ENCODE data around the gene SLC12A2. TPM values are rescaled to one million over a fixed set of nuclear protein-coding genes. Genes with fewer than 3 reads are reported as not detected.

Gene SLC12A2
- total RNA-seq, 1 experiment from 2014 or later: 41.2 TPM

DNA sequence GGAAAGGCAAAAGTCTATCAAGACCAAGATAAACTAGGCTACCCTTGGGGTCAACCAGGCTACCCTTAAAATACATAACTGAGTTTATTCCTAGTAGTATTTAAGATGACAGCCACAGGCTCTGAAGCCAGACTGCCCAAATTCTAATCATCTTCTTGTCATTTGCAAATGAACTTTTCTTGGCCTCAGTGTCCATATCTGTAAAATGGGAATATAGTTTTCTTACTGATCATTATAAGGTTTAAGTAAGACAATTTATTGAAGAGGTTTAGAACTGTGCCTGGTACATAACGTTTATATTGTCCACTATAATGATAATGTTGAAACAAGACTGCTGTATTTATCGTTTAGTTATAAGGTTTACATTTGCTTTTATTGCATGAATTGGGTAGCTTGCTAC, 112.5 kb downstream of the SLC12A2 start:
- ATAC-seq (no peak), DNase-seq (ENCODE audit: low read depth, low spot score) (no peak)
- BruUV-seq (replicated peaks): no TSS peak
- TF ChIP-seq SP1 (IDR thresholded peaks at IDR 0.05; ENCODE audit: low read depth) (no peak), SIN3A (IDR thresholded peaks at IDR 0.05; ENCODE audit: low read depth) (no peak), EGR1 (IDR thresholded peaks at IDR 0.05; ENCODE audit: low read depth) (no peak), POLR2AphosphoS5 (IDR thresholded peaks at IDR 0.05; ENCODE audit: low read depth, low read length) (no peak), JUND (IDR thresholded peaks at IDR 0.05) (no peak), YY1 (IDR thresholded peaks at IDR 0.05; ENCODE audit: extremely low read depth, insufficient replicate concordance, low read depth, low read length) (no peak), SRF (IDR thresholded peaks at IDR 0.05; ENCODE audit: low read depth) (no peak), ELF1 (IDR thresholded peaks at IDR 0.05; ENCODE audit: borderline replicate concordance, low read depth) (no peak), POLR2A (IDR thresholded peaks at IDR 0.05; ENCODE audit: borderline replicate concordance, extremely low read depth, insufficient read depth, insufficient read length) (no peak)
- TF ChIP-seq, protein P1, sequence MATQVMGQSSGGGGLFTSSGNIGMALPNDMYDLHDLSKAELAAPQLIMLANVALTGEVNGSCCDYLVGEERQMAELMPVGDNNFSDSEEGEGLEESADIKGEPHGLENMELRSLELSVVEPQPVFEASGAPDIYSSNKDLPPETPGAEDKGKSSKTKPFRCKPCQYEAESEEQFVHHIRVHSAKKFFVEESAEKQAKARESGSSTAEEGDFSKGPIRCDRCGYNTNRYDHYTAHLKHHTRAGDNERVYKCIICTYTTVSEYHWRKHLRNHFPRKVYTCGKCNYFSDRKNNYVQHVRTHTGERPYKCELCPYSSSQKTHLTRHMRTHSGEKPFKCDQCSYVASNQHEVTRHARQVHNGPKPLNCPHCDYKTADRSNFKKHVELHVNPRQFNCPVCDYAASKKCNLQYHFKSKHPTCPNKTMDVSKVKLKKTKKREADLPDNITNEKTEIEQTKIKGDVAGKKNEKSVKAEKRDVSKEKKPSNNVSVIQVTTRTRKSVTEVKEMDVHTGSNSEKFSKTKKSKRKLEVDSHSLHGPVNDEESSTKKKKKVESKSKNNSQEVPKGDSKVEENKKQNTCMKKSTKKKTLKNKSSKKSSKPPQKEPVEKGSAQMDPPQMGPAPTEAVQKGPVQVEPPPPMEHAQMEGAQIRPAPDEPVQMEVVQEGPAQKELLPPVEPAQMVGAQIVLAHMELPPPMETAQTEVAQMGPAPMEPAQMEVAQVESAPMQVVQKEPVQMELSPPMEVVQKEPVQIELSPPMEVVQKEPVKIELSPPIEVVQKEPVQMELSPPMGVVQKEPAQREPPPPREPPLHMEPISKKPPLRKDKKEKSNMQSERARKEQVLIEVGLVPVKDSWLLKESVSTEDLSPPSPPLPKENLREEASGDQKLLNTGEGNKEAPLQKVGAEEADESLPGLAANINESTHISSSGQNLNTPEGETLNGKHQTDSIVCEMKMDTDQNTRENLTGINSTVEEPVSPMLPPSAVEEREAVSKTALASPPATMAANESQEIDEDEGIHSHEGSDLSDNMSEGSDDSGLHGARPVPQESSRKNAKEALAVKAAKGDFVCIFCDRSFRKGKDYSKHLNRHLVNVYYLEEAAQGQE (IDR thresholded peaks at IDR 0.05; ENCODE audit: low read depth): no peak
- intact Hi-C loops (cut with micrococcal nuclease): no loop called here
- Histone ChIP-seq H3K4me1 (ENCODE audit: control insufficient read depth in 1 of 2, insufficient read depth in 2 of 2, low read length in 2 of 2) (peaks cover 9 to 18% of the 10 kb centered on the region in 2 experiments), H3K4me3 (replicated peaks in 1 of 2; ENCODE audit: low read depth in 1 of 2, low read length in 2 of 2) (no peak overlapping the region), H3K27me3 (ENCODE audit: insufficient read depth, low read length) (no peaks in the 10 kb centered on the region), H3K36me3 (ENCODE audit: control insufficient read depth in 1 of 2, insufficient read depth in 2 of 2, low read length in 2 of 2) (no peaks in the 10 kb centered on the region), H4K20me1 (ENCODE audit: insufficient read depth) (no peaks in the 10 kb centered on the region), H3K27ac (ENCODE audit: low read depth, low read length) (no peak overlapping the region), H3K9me3 (ENCODE audit: control insufficient read depth in 1 of 2, insufficient read depth in 1 of 2, low read depth in 1 of 2, low read length in 2 of 2) (no peaks in the 10 kb centered on the region), H3K79me2 (ENCODE audit: insufficient read depth, low read length) (no peaks in the 10 kb centered on the region), H3K9me2 (ENCODE audit: insufficient read depth) (no peaks in the 10 kb centered on the region), H2AFZ (ENCODE audit: low read depth, low read length, poor library complexity, severe bottlenecking) (no peak overlapping the region), H3K9ac (ENCODE audit: low read length) (no peak overlapping the region), H3K4me2 (ENCODE audit: low read length) (no peak overlapping the region)
- CTCF ChIA-PET: no interaction called here
- POLR2A ChIA-PET: no interaction called here
- RAD21 ChIA-PET (ENCODE audit: low non-redundant PET in 1 of 2, low total read pairs in 2 of 2, uncharacterized antibody in 2 of 2, unreplicated experiment in 2 of 2): no interaction called here

All from HCT116 (cell line).